ENCODE measurements around the gene GPC3.
"Not testable (repeated sequence)": the region's sequence is repeated elsewhere in the genome, so short reads cannot be mapped to it uniquely, and the experiment has no call there.

GPC3 gene

GRCh38 chrX:134024686-134025377 is 39.4 kb upstream of the GPC3 start:
- no peak for TF ChIP-seq FOXA1 (IDR thresholded peaks at IDR 0.05)
- no peak for TF ChIP-seq FOXK2 (IDR thresholded peaks at IDR 0.05)
- TF ChIP-seq ARNT (IDR thresholded peaks at IDR 0.05): no peak
- TF ChIP-seq HDGF (IDR thresholded peaks at IDR 0.05; ENCODE audit: borderline replicate concordance): no peak
- TF ChIP-seq SUZ12 (IDR thresholded peaks at IDR 0.05): no peak
- TF ChIP-seq NFRKB (IDR thresholded peaks at IDR 0.05): no peak
- TF ChIP-seq ZNF384 (IDR thresholded peaks at IDR 0.05): no peak
- TF ChIP-seq PKNOX1 (IDR thresholded peaks at IDR 0.05): no peak
- TF ChIP-seq L3MBTL2 (conservative IDR thresholded peaks at IDR 0.05): no peak
- no peak for TF ChIP-seq CTBP1 (IDR thresholded peaks at IDR 0.05; ENCODE audit: borderline replicate concordance)
- TF ChIP-seq ELF4 (IDR thresholded peaks at IDR 0.05): no peak
- no peak for TF ChIP-seq FOXM1 (IDR thresholded peaks at IDR 0.05; ENCODE audit: borderline replicate concordance)
- TF ChIP-seq BHLHE40 (IDR thresholded peaks at IDR 0.05; ENCODE audit: borderline replicate concordance): no peak
- no peak for TF ChIP-seq LEF1 (IDR thresholded peaks at IDR 0.05; ENCODE audit: borderline replicate concordance)
- no peak for TF ChIP-seq TARDBP (IDR thresholded peaks at IDR 0.05)
- no peak for TF ChIP-seq SP1 (IDR thresholded peaks at IDR 0.05)
- DNase-seq (ENCODE audit: extremely low spot score): no peak
- POLR2A ChIA-PET: no interaction called here
- CTCF ChIA-PET: interaction anchor here (0.6 to 3.0 kb wide), 3 partner anchors 14 to 231 kb away, joined by 3 to 9 read pairs (median 3); no protein-coding TSS in a partner anchor

GRCh38 chrX:134023851-134024281 is 38.5 kb upstream of the GPC3 start:
- ChIA-PET POLR2A (no interaction called here), CTCF (interaction anchor here (1.1 kb wide), 1 partner anchor 230 kb away, joined by 3 read pairs; no protein-coding TSS in a partner anchor)
- DNase-seq (ENCODE audit: extremely low spot score): no peak
- TF ChIP-seq LEF1 (IDR thresholded peaks at IDR 0.05; ENCODE audit: borderline replicate concordance) (no peak), ARNT (IDR thresholded peaks at IDR 0.05) (no peak), PKNOX1 (IDR thresholded peaks at IDR 0.05) (no peak), FOXM1 (IDR thresholded peaks at IDR 0.05; ENCODE audit: borderline replicate concordance) (no peak), FOXA1 (IDR thresholded peaks at IDR 0.05) (no peak), FOXK2 (IDR thresholded peaks at IDR 0.05) (no peak)

GRCh38 chrX:134020910-134021309 is 35.5 kb upstream of the GPC3 start:
- ChIA-PET CTCF (interaction anchor here (0.5 to 3.0 kb wide), 22 partner anchors 35 to 798 kb away, joined by 3 to 46 read pairs (median 4); no protein-coding TSS in a partner anchor), POLR2A (interaction anchor here (1.0 kb wide), 1 partner anchor 20 kb away, joined by 4 read pairs; no protein-coding TSS in a partner anchor)
- no peak for TF ChIP-seq SP1 (IDR thresholded peaks at IDR 0.05)
- TF ChIP-seq PKNOX1 (IDR thresholded peaks at IDR 0.05): no peak
- TF ChIP-seq NFRKB (IDR thresholded peaks at IDR 0.05): no peak
- no peak for TF ChIP-seq TARDBP (IDR thresholded peaks at IDR 0.05)
- no peak for TF ChIP-seq HDGF (IDR thresholded peaks at IDR 0.05; ENCODE audit: borderline replicate concordance)
- TF ChIP-seq CTBP1 (IDR thresholded peaks at IDR 0.05; ENCODE audit: borderline replicate concordance): no peak
- no peak for TF ChIP-seq ARNT (IDR thresholded peaks at IDR 0.05)
- TF ChIP-seq SUZ12 (IDR thresholded peaks at IDR 0.05): no peak
- TF ChIP-seq LEF1 (IDR thresholded peaks at IDR 0.05; ENCODE audit: borderline replicate concordance): no peak
- no peak for TF ChIP-seq FOXA1 (IDR thresholded peaks at IDR 0.05)
- TF ChIP-seq FOXM1 (IDR thresholded peaks at IDR 0.05; ENCODE audit: borderline replicate concordance): no peak
- TF ChIP-seq L3MBTL2 (conservative IDR thresholded peaks at IDR 0.05): no peak
- no peak for TF ChIP-seq FOXK2 (IDR thresholded peaks at IDR 0.05)
- no peak for TF ChIP-seq ZNF384 (IDR thresholded peaks at IDR 0.05)
- TF ChIP-seq ELF4 (IDR thresholded peaks at IDR 0.05): no peak
- no peak for DNase-seq (ENCODE audit: extremely low spot score)

GRCh38 chrX:134019567-134020206 is 34.3 kb upstream of the GPC3 start:
- ChIA-PET CTCF (interaction anchor here (1.0 to 3.0 kb wide), 6 partner anchors 33 to 227 kb away, joined by 3 to 46 read pairs (median 4); no protein-coding TSS in a partner anchor), POLR2A (interaction anchor here (0.6 kb wide), 1 partner anchor 30 kb away, joined by 4 read pairs; no protein-coding TSS in a partner anchor)
- TF ChIP-seq ARNT (IDR thresholded peaks at IDR 0.05): no peak
- no peak for TF ChIP-seq NFRKB (IDR thresholded peaks at IDR 0.05)
- TF ChIP-seq ZNF384 (IDR thresholded peaks at IDR 0.05): no peak
- TF ChIP-seq FOXA1 (IDR thresholded peaks at IDR 0.05): no peak
- no peak for TF ChIP-seq SP1 (IDR thresholded peaks at IDR 0.05)
- no peak for TF ChIP-seq TARDBP (IDR thresholded peaks at IDR 0.05)
- TF ChIP-seq FOXM1 (IDR thresholded peaks at IDR 0.05; ENCODE audit: borderline replicate concordance): no peak
- no peak for TF ChIP-seq ELF4 (IDR thresholded peaks at IDR 0.05)
- TF ChIP-seq PKNOX1 (IDR thresholded peaks at IDR 0.05): no peak
- TF ChIP-seq LEF1 (IDR thresholded peaks at IDR 0.05; ENCODE audit: borderline replicate concordance): no peak
- no peak for TF ChIP-seq SUZ12 (IDR thresholded peaks at IDR 0.05)
- TF ChIP-seq L3MBTL2 (conservative IDR thresholded peaks at IDR 0.05): no peak
- no peak for TF ChIP-seq HDGF (IDR thresholded peaks at IDR 0.05; ENCODE audit: borderline replicate concordance)
- DNase-seq (ENCODE audit: extremely low spot score): no peak

GRCh38 chrX:134016309-134016708 is 30.9 kb upstream of the GPC3 start:
- POLR2A ChIA-PET: not testable (repeated sequence)
- CTCF ChIA-PET: interaction anchor here (0.6 kb wide), 1 partner anchor 119 kb away, joined by 3 read pairs; no protein-coding TSS in a partner anchor

GRCh38 chrX:134015510-134015909 is 30.1 kb upstream of the GPC3 start:
- POLR2A ChIA-PET: interaction anchor here (0.6 kb wide), 1 partner anchor 13 kb away, joined by 3 read pairs; no protein-coding TSS in a partner anchor

More at GRCh38 chrX:134016309-134016708, 30.9 kb upstream of the GPC3 start:
- not testable (repeated sequence) for DNase-seq (ENCODE audit: extremely low spot score)

More at GRCh38 chrX:134015510-134015909, 30.1 kb upstream of the GPC3 start:
- CTCF ChIA-PET: interaction anchor here (3.0 kb wide), 1 partner anchor 11 kb away, joined by 16 read pairs; no protein-coding TSS in a partner anchor
- not testable (repeated sequence) for DNase-seq (ENCODE audit: extremely low spot score)

Measured in HEK293T (cell line).